Cerebellar nuclear complex (tissue), 1 donor: ENCODE results near the gene FAM240A.

ENCODE experiments used
- DNase-seq, 2 experiments: peaks; one replicate each; lab custom pipeline; 2025; lab: John Stamatoyannopoulos, UW

The FAM240A gene

GRCh38 chr3:46674031-46674845, 61.9 kb downstream of the FAM240A start:
- DNase-seq: no peak

- no peak for DNase-seq
Observed at GRCh38 chr3:46675426-46675825, 63.1 kb downstream of the FAM240A start.
